HG03159 (cell line): ENCODE results near the gene CAPN9.

Experiments
- ATAC-seq: cut with Tn5 transposase; IDR thresholded peaks from one replicate; pipeline ENCODE4 v1.9.1; 2021; ENCODE audit warnings: mild to moderate bottlenecking, moderate library complexity; ENCODE audit not compliant: unreplicated experiment

Gene CAPN9

GRCh38 chr1:230794431-230794830 lies 47.2 kb downstream of the CAPN9 start:
- ATAC-seq, result no peak

GRCh38 chr1:230794871-230795605 lies 47.9 kb downstream of the CAPN9 start:
- ATAC-seq, result no peak

- ATAC-seq, result no peak
These were observed 49.4 kb downstream of the CAPN9 start for GRCh38 chr1:230796626-230797025.

GRCh38 chr1:230797376-230797920 lies 50.3 kb downstream of the CAPN9 start:
- ATAC-seq, result no peak

GRCh38 chr1:230797942-230798365 lies 50.8 kb downstream of the CAPN9 start:
- ATAC-seq, result no peak

- no peak for ATAC-seq
These were observed 51.3 kb downstream of the CAPN9 start for GRCh38 chr1:230798491-230798890.

- ATAC-seq, result no peak
These were observed 54.0 kb downstream of the CAPN9 start for GRCh38 chr1:230800891-230801840.

GRCh38 chr1:230804396-230804795 lies 57.2 kb downstream of the CAPN9 start:
- no peak for ATAC-seq

- ATAC-seq, result no peak
These were observed 59.4 kb downstream of the CAPN9 start for GRCh38 chr1:230806552-230806951.

GRCh38 chr1:230807029-230807428 lies 59.8 kb downstream of the CAPN9 start:
- no peak for ATAC-seq

GRCh38 chr1:230807561-230808280 lies 60.5 kb downstream of the CAPN9 start:
- ATAC-seq, result no peak

- no peak for ATAC-seq
These were observed 61.2 kb downstream of the CAPN9 start for GRCh38 chr1:230808281-230808872.

- no peak for ATAC-seq
These were observed 62.2 kb downstream of the CAPN9 start for GRCh38 chr1:230809256-230809990.

- ATAC-seq, result no peak
These were observed 65.4 kb downstream of the CAPN9 start for GRCh38 chr1:230812568-230812967.

- ATAC-seq, result no peak
These were observed 67.9 kb downstream of the CAPN9 start for GRCh38 chr1:230814949-230815692.

GRCh38 chr1:230816018-230816417 lies 68.8 kb downstream of the CAPN9 start:
- no peak for ATAC-seq

- no peak for ATAC-seq
These were observed 71.2 kb downstream of the CAPN9 start for GRCh38 chr1:230818367-230818766.

- ATAC-seq, result no peak
These were observed 71.7 kb downstream of the CAPN9 start for GRCh38 chr1:230818901-230819300.

- no peak for ATAC-seq
These were observed 72.8 kb downstream of the CAPN9 start for GRCh38 chr1:230819976-230820375.
